Lower lobe of right lung (tissue), 2 donors: Measurements from ENCODE around the gene SF3A1. TPM values are rescaled to one million over a fixed set of nuclear protein-coding genes. Genes with fewer than 3 reads are reported as not detected.
A peak's percentile ranks its signal among the peaks of the same experiment; 100 is the strongest.
"Not testable (repeated sequence)": the region's sequence is repeated elsewhere in the genome, so short reads cannot be mapped to it uniquely, and the experiment has no call there.

Experiments used
- ATAC-seq, 2 donors: fragments of 200-7000 bp; cut with Tn5 transposase; one replicate each; pipeline ENCODE4 v1.9.1; 2020 to 2022; ENCODE audit warnings: mild to moderate bottlenecking in 2 of 2, moderate library complexity in 2 of 2
- DNase-seq: peaks from one replicate; pipeline ENCODE4 v3.0.0-alpha.2; 2020
- H3K27ac ChIP-seq: fragments of 200-600 bp; one replicate; pipeline ENCODE4 v1.8.0; 2022
- H3K27me3 ChIP-seq: fragments of 200-600 bp; one replicate; pipeline ENCODE4 v1.8.0; 2022; ENCODE audit warnings: low read depth
- H3K36me3 ChIP-seq: fragments of 200-600 bp; one replicate; pipeline ENCODE4 v1.8.0; 2022; ENCODE audit warnings: mild to moderate bottlenecking
- H3K4me1 ChIP-seq: fragments of 200-600 bp; one replicate; pipeline ENCODE4 v1.8.0; 2022
- H3K4me3 ChIP-seq: fragments of 200-600 bp; one replicate; pipeline ENCODE4 v1.8.0; 2022; ENCODE audit warnings: mild to moderate bottlenecking
- H3K9me3 ChIP-seq: fragments of 200-600 bp; one replicate; pipeline ENCODE4 v1.8.0; 2022
- CTCF ChIP-seq: fragments of 200-600 bp; IDR thresholded peaks from one replicate; pipeline ENCODE4 v1.8.0; 2022; ENCODE audit warnings: antibody characterized with exemption, mild to moderate bottlenecking
- intact Hi-C: fragments of 100-400 bp; cut with DNase I; formaldehyde crosslinking; loops from one replicate; pipeline ENCODE4 v1.11.0; 2022
- total RNA-seq: library from RNA; stranded (reverse); fragmentation: NEBNext Ultra II Directional; extraction: Animal tissue kit (Norgen Biotek cat#: 25700); gene quantifications from one replicate; pipeline ENCODE4 v1.2.1, GENCODE V29; 2021
- donor health status: DM: no; HTN: yes; CAD: no; lungs with severe emphysema.

Gene SF3A1
- total RNA-seq, 1 donor from 2014 or later = 162 TPM

- ATAC-seq (no peak), DNase-seq (no peak)
- intact Hi-C loops = no loop called here
- Histone ChIP-seq H3K36me3 (peaks cover 100% of the 10 kb centered on the region), H3K9me3 (no peaks in the 10 kb centered on the region), H3K27me3 (no peaks in the 10 kb centered on the region), H3K4me3 (no peak overlapping the region), H3K4me1 (peaks cover 13% of the 10 kb centered on the region), H3K27ac (no peak overlapping the region)
- no peak for TF ChIP-seq CTCF
Measured at GRCh38 chr22:30344447-30345200, 12.1 kb downstream of the SF3A1 start.

- Histone ChIP-seq H3K36me3 (peaks cover 100% of the 10 kb centered on the region), H3K27me3 (no peaks in the 10 kb centered on the region), H3K4me1 (no peaks in the 10 kb centered on the region), H3K4me3 (no peak overlapping the region), H3K27ac (no peak overlapping the region), H3K9me3 (no peaks in the 10 kb centered on the region)
- DNase-seq = no peak
- no peak for TF ChIP-seq CTCF
- intact Hi-C loops = no loop called here
- ATAC-seq = peak in 1 of 2 donors; percentile 27
Measured at GRCh38 chr22:30340911-30341685, 15.6 kb downstream of the SF3A1 start.

- no peak for ATAC-seq
- Histone ChIP-seq H3K27ac (no peak overlapping the region), H3K9me3 (no peaks in the 10 kb centered on the region), H3K4me1 (no peaks in the 10 kb centered on the region), H3K4me3 (no peak overlapping the region), H3K27me3 (no peaks in the 10 kb centered on the region), H3K36me3 (peaks cover 100% of the 10 kb centered on the region)
- DNase-seq = no peak
- intact Hi-C loops = no loop called here
- TF ChIP-seq CTCF = no peak
Measured at GRCh38 chr22:30338802-30339201, 17.9 kb downstream of the SF3A1 start.

- H3K27ac ChIP-seq, H3K4me3 ChIP-seq, H3K27me3 ChIP-seq, H3K9me3 ChIP-seq, ATAC-seq, DNase-seq, H3K4me1 ChIP-seq, intact Hi-C loops: not testable (repeated sequence)
- peaks cover 100% of the 10 kb centered on the region for H3K36me3 ChIP-seq
Measured at GRCh38 chr22:30338341-30338740, 18.4 kb downstream of the SF3A1 start.

GRCh38 chr22:30337461-30337778, 19.3 kb downstream of the SF3A1 start:
- no peak for DNase-seq
- Histone ChIP-seq H3K4me3 (no peak overlapping the region), H3K36me3 (peaks cover 100% of the 10 kb centered on the region), H3K27ac (no peak overlapping the region), H3K27me3 (no peaks in the 10 kb centered on the region), H3K9me3 (no peaks in the 10 kb centered on the region), H3K4me1 (no peaks in the 10 kb centered on the region)
- TF ChIP-seq CTCF = no peak
- no peak for ATAC-seq
- intact Hi-C loops = no loop called here
